SK-N-SH treated with all-trans-retinoic acid at 6 μM for 48 hours (cell line): ENCODE data around the gene SLC1A4.
"Not testable (repeated sequence)": the region's sequence is repeated elsewhere in the genome, so short reads cannot be mapped to it uniquely, and the experiment has no call there.

Experiments used
- ARNTL ChIP-seq: fragments of 450-650 bp; formaldehyde crosslinking; IDR thresholded peaks from 2 replicates; pipeline ENCODE4 v1.5.0; 2020; ENCODE audit warnings: low read depth, mild to moderate bottlenecking, moderate library complexity, borderline replicate concordance
- PPARA ChIP-seq: fragments of 250-450 bp; sonication (Bioruptor Pico); IDR thresholded peaks from 2 replicates; pipeline ENCODE4 v1.5.0; 2020; ENCODE audit warnings: mild to moderate bottlenecking, borderline replicate concordance
- RARB ChIP-seq: fragments of 250-450 bp; sonication (Bioruptor Pico); IDR thresholded peaks from 2 replicates; pipeline ENCODE4 v1.8.0; 2021; ENCODE audit warnings: mild to moderate bottlenecking, moderate library complexity
- TSHZ2 ChIP-seq: fragments of 250-450 bp; sonication (Bioruptor Pico); IDR thresholded peaks from 2 replicates; pipeline ENCODE4 v1.5.0; 2020; ENCODE audit warnings: mild to moderate bottlenecking, moderate library complexity
- ZFP30 ChIP-seq: fragments of 450-650 bp; formaldehyde crosslinking; IDR thresholded peaks from 2 replicates; pipeline ENCODE4 v1.5.0; 2022; ENCODE audit warnings: mild to moderate bottlenecking, moderate library complexity
- ZNF565 ChIP-seq: fragments of 450-650 bp; formaldehyde crosslinking; conservative IDR thresholded peaks from 2 replicates; pipeline ENCODE4 v1.5.0; 2020; ENCODE audit warnings: low read depth, mild to moderate bottlenecking, moderate library complexity

GRCh38 chr2:64969086-64969485 lies 20.1 kb upstream of the SLC1A4 start:
- not testable (repeated sequence) for TF ChIP-seq RARB (CRISPR knock-in tag); PPARA (CRISPR knock-in tag); ZNF565 (CRISPR knock-in tag); ARNTL; TSHZ2 (CRISPR knock-in tag); ZFP30
